ENCODE results near the gene PKP4. TPM values are rescaled to one million over a fixed set of nuclear protein-coding genes. Genes with fewer than 3 reads are reported as not detected.

Gene PKP4
- total and polyA plus RNA-seq, 2 of the 8 experiments (the other 6 are each of a cell fraction or from before 2014, with no cell fraction given): 48.2 to 88.0 TPM

- TF ChIP-seq HDAC2 (IDR thresholded peaks at IDR 0.05; ENCODE audit: borderline replicate concordance in 1 of 2, low read depth in 2 of 2, low read length in 2 of 2): peak in 1 of 2 experiments; percentile 32; a peak in 1 of 4 replicates
- no peak for TF ChIP-seq POU5F1 (IDR thresholded peaks at IDR 0.05; ENCODE audit: low read depth, low read length)
- no peak for TF ChIP-seq EGR1 (IDR thresholded peaks at IDR 0.05; ENCODE audit: borderline replicate concordance, low read depth, low read length)
- no peak for TF ChIP-seq BCL11A (IDR thresholded peaks at IDR 0.05; ENCODE audit: low read depth in 2 of 2, low read length in 2 of 2)
- peak; percentile 24 for TF ChIP-seq ASH2L (IDR thresholded peaks at IDR 0.05; ENCODE audit: low read length)
- no peak for TF ChIP-seq TCF12 (IDR thresholded peaks at IDR 0.05; ENCODE audit: low read depth, low read length)
- no peak for TF ChIP-seq NRF1 (IDR thresholded peaks at IDR 0.05; ENCODE audit: low read depth, low read length)
- TF ChIP-seq BACH1 (IDR thresholded peaks at IDR 0.05; ENCODE audit: low read length): no peak
Measured at GRCh38 chr2:158489366-158490112, 32.8 kb downstream of the PKP4 start (continued).
